HG03457 (cell line): ENCODE results near the gene WDR48.

Source experiments
- ATAC-seq: cut with Tn5 transposase; IDR thresholded peaks from one replicate; pipeline ENCODE4 v1.9.1; 2021; ENCODE audit warnings: moderate number of reproducible peaks; ENCODE audit not compliant: unreplicated experiment

The WDR48 gene

GRCh38 chr3:39137991-39138803 lies 86.4 kb downstream of the WDR48 start:
- ATAC-seq: no peak

DNA sequence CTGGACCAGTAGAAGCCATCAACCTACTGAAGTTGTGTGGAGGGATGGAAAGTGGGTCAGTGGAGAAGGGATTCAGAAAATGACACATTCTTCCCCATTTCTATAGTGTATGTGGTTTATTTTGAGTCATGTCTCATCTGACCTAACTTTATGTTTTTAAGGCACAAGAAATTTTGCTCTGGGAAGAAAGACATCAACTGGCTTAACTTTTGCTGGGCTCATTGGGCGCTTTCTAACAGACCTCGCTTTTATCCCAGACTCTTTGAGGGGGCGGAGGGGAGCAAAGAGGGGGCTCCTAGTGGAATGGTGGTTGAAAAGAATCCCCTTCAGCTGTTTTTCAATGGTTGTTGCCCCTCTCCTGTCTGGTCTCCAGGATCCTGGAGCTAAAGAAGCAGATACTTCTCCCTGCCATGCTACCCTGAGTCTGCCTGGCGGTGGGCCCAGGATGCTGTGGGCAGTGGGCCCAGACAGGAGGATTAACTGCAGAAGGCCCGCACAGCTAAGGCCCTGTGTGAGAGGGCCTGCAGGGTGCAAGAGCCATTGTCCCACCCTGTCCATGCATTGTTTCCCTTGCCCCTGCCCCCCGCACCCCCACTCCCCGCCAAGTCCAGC lies 87.1 kb downstream of the WDR48 start:
- ATAC-seq: no peak

- ATAC-seq: no peak
These were observed 87.6 kb downstream of the WDR48 start for GRCh38 chr3:39139442-39139841.

DNA sequence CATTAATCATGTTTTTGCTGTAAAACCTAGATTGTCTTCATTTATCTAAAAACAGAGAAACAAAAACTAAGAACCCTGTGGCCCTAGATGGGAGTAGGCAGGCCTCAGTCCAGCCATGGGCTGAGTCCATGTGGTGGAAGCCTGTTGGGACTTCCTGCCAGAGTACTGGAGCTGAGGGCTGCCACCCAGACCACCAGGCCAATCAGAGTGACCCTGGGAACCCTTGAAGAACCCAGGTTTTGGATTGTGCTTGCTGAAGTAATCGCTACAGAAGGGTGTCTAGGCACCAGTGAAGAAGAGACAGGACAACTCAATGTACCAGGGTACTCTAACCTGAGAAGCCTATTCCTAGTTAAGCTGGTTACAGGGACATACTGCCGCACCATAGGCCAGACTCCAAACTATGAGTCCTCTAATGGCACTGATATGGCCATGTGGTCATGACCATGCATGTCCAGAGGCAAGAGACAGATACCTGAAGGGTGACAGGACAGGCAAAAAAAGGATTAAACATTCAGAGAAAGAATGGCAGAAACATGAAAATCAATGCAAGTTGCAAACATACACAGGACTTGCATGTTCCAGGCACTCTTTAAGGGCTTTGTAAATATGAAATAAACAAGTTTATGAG lies 88.6 kb downstream of the WDR48 start:
- no peak for ATAC-seq

DNA sequence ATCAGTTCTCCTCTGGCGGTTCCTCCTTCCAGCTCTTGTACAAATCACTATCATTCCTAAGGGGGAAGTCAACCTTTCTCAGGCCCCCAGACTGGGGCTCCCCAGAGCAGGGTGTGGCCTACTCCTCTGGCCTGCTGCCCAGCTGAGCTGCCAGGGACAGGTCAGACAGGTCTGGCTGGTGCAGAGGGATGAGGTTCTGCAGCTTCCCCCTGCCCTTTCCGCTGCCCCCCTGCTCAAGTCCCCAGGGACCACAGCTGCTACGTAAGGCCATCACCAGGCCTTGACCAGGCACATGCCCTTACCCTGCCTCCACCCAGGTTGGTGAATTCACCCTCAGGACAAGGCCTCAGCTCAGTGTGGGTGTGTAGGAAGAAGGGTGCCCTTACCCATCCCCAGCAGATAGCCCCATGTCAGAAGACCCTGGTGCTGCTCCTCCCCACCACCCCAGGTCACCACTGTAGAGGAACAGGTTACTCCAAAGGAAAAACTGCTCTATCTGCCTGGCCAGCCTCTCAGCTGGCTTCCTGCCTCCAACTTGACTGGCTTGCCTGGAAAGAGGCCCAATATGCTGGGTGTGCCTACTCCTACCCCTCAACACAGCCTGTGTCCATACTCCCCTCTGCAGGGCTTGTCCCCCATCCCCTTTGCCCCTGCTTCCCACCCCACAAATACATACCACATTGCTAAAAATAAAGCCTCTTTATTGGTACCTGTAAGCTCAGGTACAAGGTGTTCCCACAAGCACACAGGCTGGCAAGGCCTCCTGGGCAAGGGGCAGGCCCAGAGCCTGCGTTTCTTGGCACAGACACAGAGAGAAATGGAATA lies 89.6 kb downstream of the WDR48 start:
- ATAC-seq: no peak

DNA sequence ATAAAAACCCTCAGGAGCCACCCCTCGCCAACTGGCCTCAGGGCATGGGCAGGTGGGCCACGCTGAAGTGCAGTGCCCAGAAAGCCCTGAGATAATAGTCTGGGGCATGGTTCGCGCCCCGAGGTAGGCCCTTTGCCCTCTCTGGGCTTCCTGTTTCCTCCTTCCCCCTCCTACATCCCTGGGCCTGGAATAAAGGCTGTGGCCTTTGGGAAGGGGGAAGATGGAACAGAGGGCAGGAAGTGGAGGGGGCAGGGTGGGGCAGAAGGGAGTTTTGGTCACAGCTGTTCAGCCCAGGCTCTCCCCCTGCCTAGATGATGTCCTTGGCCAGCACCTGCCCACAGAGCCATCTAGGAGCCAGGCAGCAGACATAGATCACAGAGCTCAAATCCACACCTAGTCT lies 90.3 kb downstream of the WDR48 start:
- no peak for ATAC-seq

- no peak for ATAC-seq
These were observed 91.5 kb downstream of the WDR48 start for GRCh38 chr3:39143051-39143885.

DNA sequence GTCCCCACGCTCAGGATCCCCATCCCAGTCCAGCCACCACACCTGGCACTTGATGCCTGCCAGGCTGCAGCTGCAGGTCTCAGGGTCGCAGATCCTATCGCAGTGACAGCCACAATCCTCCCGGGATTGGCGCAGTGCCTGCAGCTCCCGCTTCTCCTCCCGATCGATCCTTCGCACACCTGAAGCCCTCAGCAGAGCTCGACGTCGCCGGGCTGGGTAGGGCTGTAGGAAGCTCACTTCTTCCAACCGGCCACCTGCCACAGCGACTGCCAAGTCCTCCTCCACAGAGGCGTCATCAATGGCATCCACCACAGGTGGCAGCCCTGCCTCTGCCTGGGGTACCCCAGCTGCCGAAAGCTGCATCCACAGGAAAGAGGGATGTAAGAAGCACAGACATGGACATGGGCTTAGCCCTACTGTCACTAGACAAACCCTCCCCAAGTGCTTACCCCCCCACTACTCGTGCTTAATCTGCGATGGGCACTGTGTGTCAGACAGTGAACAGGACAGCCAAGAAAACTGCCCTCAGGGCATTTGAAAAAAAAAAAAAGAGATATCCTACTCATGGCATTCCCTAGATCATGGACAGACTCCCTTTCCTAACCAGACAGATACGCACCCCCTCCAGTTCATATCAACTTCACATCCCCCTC lies 92.4 kb downstream of the WDR48 start:
- no peak for ATAC-seq

GRCh38 chr3:39144748-39145380 lies 93.0 kb downstream of the WDR48 start:
- ATAC-seq: no peak

DNA sequence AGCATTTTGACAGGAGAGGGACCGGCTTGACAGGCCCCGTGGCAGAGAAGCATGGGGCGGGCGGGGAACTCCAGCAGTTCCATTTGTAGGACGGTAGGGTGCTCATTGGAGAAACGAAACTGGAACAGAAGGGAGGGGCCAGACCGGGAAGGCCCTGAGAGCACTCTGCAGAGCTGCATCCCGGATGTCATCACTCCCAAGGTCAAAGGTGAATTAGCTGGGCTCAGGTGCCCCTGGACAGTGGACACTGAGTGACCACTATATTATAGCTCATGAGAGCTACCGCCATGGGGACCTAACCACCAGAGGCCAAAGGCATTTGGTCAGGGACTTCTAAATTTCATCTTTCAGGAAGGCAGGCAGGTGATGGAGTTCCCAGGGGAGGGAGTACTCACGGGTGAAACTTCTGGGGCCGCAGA lies 94.3 kb downstream of the WDR48 start:
- no peak for ATAC-seq
